Stimulated activated CD8-positive, alpha-beta memory T cell treated with anti-CD3 and anti-CD28 coated beads, Interleukin-2, amount 100 ng/mL, for 48 hours (primary cell): ENCODE measurements around the gene BTBD9.
"Not testable (repeated sequence)": the region's sequence is repeated elsewhere in the genome, so short reads cannot be mapped to it uniquely, and the experiment has no call there.

Experiments used
- DNase-seq, 2 donors: peaks; one replicate each; pipeline ENCODE4 v3.0.0-alpha.2; 2020; ENCODE audit warnings: low read depth in 2 of 2

Gene BTBD9

DNA sequence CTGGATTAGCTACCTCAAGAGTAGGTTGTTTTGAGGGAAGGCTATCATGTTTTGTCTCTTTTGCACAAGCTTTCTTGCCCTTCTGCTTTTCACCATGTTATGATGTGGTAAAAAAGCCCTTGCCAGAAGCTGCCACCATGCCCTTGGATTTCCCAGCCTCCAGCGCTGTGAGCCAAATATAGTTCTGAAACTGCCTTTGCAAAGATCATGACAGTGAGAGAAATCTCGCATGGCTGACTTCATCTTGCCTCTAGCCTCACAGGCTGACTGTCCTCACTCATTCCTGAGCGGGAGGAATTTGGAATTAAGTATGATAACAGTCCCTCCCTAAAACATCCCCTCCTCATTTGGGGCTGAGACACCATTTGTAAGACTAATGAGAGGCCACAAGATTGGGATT lies 207.7 kb downstream of the BTBD9 start:
- DNase-seq = no peak

- no peak for DNase-seq
Measured at GRCh38 chr6:38429546-38429945, 210.2 kb downstream of the BTBD9 start.

DNA sequence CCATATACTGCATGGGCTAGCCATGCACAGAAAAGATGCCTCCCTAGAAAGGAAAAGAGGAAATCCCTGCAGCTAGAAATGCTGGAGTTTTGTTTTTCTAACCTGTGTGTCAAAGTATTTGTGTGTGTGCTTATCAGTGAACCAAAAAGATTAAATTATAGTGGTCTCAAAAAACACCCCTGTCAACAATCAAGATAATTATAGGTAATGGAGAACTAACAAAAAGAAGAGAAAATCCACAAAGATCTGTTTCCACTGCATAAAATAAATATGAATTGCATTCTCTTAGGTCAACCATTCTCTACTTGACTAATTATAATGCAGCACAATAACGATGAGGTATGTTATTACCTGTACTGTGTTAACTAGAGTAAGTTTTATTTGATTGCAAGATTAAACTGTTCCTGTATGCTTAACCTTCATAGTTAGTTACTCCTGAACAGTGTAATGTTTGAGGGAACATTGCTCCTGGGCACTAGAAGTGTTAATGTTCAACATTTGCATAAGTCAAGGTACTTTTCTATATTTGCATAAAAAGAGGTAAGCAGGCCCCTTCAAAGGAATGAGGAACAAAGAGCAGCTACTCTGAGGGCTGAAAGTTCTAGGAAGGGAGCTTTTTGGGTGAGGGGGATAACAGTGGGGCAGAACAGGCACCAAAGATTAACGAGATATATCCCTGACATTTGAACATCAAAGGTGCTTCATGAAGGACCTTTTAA lies 212.1 kb downstream of the BTBD9 start:
- DNase-seq = no peak

- DNase-seq = not testable (repeated sequence)
Measured at GRCh38 chr6:38425788-38426488, 213.8 kb downstream of the BTBD9 start.

DNA sequence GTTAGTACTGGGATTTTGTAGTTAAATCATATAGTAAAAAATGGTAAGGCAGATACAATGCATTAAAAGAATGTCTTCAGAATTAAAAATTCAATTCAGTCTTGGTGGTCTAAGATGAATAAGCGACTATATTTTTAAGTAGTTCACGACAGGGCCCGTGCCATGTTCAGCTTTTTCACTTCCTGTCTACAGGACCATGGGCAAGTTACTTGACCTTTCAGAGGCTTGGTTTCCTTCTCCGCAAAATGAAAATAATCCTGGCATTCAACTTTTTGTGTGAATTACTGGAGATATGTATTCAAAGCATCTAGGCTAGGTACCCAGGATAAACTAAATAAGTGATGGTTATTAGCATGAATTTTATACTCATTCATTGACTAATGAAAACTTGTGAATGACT lies 216.0 kb downstream of the BTBD9 start:
- DNase-seq = no peak

DNA sequence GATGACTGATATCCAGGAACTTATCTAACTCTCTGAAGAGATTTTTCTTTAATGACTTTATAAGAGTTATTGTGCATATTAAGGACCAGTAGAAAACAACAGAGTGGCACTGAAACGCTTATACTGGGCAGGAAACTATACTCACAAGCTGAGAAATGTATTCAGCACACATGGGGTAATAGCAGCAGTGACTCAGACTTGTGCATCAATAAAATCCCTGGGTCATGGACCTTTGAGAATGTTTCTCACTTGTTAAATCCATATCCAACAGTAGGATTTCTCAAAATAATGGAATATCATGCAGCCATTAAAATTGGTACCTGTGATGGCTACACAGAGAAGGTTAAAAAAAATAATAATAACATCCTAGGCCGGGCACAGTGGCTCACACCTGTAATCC lies 219.5 kb downstream of the BTBD9 start:
- no peak for DNase-seq

GRCh38 chr6:38417521-38417920 lies 222.2 kb downstream of the BTBD9 start:
- no peak for DNase-seq

- DNase-seq = no peak
Measured at GRCh38 chr6:38415231-38416005, 224.3 kb downstream of the BTBD9 start.

DNA sequence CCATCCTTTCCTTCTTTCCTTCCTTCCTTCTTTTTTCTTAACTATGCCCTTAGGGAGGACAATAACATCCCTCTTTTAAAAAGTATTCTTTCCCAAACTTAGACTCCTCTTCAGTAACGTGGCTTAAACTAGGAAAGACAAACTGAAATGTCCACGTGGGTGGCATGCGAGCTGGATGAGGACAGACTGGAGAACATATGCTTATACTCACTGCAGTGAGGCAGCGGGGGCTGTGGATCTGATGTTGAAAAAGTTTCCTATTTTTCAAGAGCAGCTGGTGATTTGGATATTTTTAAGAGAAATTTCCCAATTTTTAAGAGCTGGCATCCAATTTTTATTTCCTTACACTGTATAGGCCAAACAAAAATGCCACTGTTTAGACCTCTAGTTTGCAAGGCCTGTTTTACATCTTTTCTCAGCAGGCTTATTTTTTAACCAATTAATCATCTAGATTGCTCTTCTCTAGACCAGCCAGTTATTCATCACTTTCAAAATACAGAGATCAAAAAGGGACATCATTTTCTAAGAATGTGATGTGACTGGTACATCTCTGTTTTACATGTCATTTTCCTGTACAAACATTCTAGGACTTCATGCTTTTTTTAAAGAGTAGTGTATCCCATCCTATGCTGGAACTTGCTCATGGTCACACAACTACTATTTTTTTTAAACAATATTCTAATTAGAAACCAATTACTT lies 226.5 kb downstream of the BTBD9 start:
- no peak for DNase-seq

GRCh38 chr6:38407192-38407591 lies 232.5 kb downstream of the BTBD9 start:
- no peak for DNase-seq

- no peak for DNase-seq
Measured at GRCh38 chr6:38406096-38406495, 233.6 kb downstream of the BTBD9 start.

DNA sequence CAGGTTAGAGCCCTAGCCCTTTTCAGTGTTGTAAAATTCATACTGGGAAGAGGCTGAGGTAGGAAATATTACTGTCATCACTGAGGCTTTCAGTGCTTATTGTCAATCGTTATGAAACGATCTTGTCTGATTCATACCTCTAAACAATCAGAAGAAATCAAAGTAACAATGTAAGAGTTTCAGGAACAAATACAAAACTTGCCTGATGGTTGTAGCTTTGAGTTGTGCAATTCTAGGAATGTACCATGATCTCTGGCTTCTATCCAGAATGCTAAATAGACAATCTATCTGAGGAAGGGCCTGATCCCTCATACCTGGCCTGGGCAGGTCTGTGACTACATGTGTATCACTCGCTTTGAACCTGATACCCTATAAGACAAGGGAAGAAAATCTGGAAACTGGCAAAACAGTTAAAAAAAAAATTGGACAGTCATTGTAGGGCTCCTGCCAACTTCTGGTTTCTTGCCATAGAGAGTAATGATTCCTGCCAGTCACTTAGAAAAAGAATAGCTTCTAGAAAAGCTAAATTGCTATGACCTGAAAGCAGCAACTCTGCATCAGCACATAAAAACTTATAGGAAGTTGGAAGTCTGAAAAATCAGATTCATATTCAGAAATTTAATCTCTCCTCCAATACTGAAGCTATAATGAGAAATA lies 234.7 kb downstream of the BTBD9 start:
- no peak for DNase-seq

- DNase-seq = no peak
Measured at GRCh38 chr6:38404355-38404754, 235.4 kb downstream of the BTBD9 start.

DNA sequence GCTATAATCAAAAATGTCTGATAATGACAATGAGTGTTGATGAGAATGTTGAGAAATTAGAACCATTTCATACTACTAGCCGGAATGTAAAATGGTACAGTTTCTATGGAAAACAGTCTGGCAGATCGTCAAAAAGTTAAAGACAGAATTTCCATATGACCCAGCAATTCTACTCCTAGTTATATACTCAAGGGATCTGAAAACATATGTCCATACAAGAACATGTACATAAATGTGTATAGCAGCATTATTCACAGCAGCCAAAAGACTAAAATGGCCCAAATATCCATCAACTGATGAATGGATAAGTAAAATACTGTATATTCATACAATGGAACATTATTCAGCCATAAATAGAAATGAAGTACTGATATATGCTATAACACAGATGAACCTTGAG lies 236.2 kb downstream of the BTBD9 start:
- no peak for DNase-seq

- DNase-seq = no peak
Measured at GRCh38 chr6:38400764-38401163, 239.0 kb downstream of the BTBD9 start.

DNA sequence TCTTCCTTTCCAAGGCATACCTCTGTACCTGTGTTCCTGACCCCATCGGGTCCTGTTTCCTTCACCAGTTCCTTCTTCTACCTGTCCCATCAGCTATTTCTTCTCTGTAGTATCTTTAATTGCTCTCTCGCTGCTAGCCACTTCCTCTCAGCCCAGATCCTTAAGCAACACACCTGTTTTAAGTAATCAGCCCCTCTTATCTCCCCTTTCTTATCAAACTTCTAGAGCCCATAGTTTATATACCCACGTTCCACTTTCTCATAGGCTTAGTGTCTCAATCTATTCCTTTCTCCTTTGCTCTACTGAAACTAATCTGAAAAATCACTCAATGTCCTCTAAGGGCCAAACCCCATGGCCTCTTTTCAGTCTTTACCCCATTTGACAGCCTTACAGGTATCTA lies 239.6 kb downstream of the BTBD9 start:
- DNase-seq = no peak

DNA sequence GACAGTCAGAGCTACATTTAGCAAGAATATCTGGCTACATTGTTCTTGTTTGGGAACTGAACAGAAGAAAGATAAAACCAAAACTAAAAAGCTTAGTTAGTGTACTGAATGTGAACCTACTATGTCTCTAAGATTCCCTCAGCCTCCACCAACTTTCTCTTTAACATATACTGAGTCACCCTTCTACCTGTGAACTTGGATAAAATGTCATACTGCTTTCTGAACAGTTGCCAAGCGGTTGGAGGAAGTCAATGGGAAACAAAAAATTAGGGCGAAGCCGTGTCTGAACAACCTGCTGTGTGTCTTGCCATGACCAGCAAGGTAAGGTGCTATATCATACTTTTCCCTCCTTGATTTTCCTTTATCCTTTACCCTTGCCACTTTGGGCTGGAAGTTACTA lies 243.5 kb downstream of the BTBD9 start:
- no peak for DNase-seq

DNA sequence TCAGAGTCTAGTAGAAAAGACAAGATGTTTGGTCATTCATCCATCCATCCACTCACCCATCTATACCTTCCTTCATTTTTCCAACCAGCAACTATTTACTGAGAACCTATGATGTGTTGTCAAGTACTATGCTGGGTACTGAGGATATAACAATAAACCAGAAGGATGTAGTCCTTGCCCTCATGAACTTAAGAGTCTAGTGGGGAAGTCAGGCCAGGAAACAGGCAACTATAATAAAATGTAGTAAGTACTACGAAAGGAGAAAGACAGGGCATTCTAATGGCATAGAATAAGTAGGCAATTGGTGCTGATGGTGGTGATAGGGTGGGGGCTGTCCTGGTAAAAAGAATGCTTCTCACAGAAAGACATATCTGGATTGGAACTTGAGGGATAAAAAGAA lies 245.7 kb downstream of the BTBD9 start:
- no peak for DNase-seq

- DNase-seq = no peak
Measured at GRCh38 chr6:38391626-38392579, 247.8 kb downstream of the BTBD9 start.

DNA sequence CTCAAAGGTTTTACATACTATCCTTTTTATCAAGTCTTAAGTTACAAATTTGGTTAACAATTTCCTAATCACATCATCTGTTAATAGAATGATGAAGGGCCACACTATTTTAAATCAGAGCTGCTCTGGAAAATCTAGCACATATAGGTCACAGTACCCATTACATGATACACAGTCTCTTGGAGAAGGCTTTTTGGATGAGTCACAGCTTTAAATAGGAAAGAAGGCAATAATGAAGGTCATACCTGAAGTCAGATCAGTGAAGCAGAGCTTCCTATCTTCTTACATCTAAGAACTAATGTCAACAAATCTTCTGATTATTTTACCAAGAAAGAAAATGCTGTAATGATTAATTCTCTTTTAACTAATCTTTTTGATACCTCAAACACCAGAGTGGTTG lies 248.5 kb downstream of the BTBD9 start:
- DNase-seq = no peak

GRCh38 chr6:38389875-38390274 lies 249.9 kb downstream of the BTBD9 start:
- no peak for DNase-seq
